GM23248 (cell line): Measurements from ENCODE around the gene IL32.

Experiments
- EZH2 ChIP-seq: fragments of 200-600 bp; sonication (generic); IDR thresholded peaks from 2 replicates; pipeline ENCODE4 v1.6.1; 2018; ENCODE audit warnings: antibody characterized with exemption, mild to moderate bottlenecking; ENCODE audit not compliant: insufficient read depth, poor library complexity, severe bottlenecking
- EZH2phosphoT487 ChIP-seq: fragments of 200-600 bp; sonication (generic); IDR thresholded peaks from 2 replicates; pipeline ENCODE4 v1.6.1; 2018; ENCODE audit warnings: antibody characterized with exemption, moderate library complexity, mild to moderate bottlenecking, low read depth; ENCODE audit not compliant: insufficient read depth

- TF ChIP-seq EZH2phosphoT487 (peak; percentile 21; the same call in 1 of the 2 replicates), EZH2 (no peak)
Measured at GRCh38 chr16:3035972-3036725, 29.3 kb upstream of the IL32 start.
